Neural crest cell (in vitro differentiated cells): ENCODE results near the gene METTL18. TPM values are rescaled to one million over a fixed set of nuclear protein-coding genes. Genes with fewer than 3 reads are reported as not detected.

Experiments used
- DNase-seq: peaks from one replicate; pipeline ENCODE4 v3.0.0; 2021; ENCODE audit warnings: low read depth, mixed read lengths, low spot score
- H3K27ac Mint-ChIP-seq: one replicate; pipeline ENCODE4 v1.8.0; 2021; ENCODE audit warnings: mild to moderate bottlenecking, mixed read lengths; ENCODE audit not compliant: unreplicated experiment
- H3K27me3 Mint-ChIP-seq: 2 replicates; pipeline ENCODE4 v1.8.0; 2021; ENCODE audit warnings: low read depth, mild to moderate bottlenecking, mixed read lengths
- H3K36me3 Mint-ChIP-seq: 2 replicates; pipeline ENCODE4 v1.8.0; 2021; ENCODE audit warnings: low read depth, mild to moderate bottlenecking, mixed read lengths
- H3K4me1 Mint-ChIP-seq: 2 replicates; pipeline ENCODE4 v1.8.0; 2021; ENCODE audit warnings: mixed read lengths
- H3K4me3 Mint-ChIP-seq: one replicate; pipeline ENCODE4 v1.8.0; 2021; ENCODE audit warnings: mild to moderate bottlenecking, mixed read lengths
- H3K9me3 Mint-ChIP-seq: 2 replicates; pipeline ENCODE4 v1.8.0; 2021; ENCODE audit warnings: mixed read lengths
- total RNA-seq: library from RNA; stranded (reverse); gene quantifications from 2 replicates; pipeline ENCODE4 v1.2.1, GENCODE V29; 2021
- TF ChIP-seq, protein P1 (sequence below): fragments of 200-600 bp; sonication (generic); conservative IDR thresholded peaks from 2 replicates; pipeline ENCODE4 v1.5.0; 2021; ENCODE audit warnings: antibody characterized with exemption, mild to moderate bottlenecking

Gene METTL18
- total RNA-seq, 1 donor from 2014 or later: 10.0 TPM

DNA sequence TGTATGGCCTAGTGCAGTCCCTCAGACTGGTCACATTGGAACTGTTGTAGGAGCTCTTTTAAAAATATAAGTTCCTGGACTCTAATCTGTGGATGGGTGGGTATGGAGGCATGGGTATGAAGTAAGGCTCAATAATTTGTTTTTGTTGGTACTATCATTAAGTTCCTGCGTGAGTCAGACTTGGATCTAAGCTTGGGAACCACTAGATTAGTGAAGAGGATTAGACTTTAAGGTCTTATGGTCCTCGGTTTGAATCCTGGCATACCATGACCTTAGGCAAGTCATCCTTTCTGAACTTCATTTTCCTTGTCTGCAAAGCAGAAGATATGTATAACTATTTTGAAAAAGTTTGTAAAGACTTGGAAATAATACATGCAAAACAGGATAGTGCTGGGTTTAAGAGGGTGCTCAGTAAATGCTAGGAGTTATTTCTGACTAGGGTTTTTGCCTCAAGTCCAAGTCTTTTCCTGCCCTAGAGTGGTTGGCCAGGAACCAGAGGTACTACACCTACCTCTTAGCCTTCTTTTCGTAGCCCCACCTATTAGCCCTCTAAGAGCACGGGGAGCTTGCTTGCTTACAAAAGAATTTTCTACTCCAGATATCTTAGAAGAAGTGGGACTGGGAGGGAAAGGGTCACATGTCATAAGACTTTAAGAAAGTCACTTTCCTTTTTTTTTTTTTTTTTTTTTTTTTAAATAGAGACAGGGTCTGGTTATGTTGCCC is 38.6 kb upstream of the METTL18 start:
- no peak overlapping the region for H3K27ac Mint-ChIP-seq
- H3K4me3 Mint-ChIP-seq: no peak overlapping the region
- no peak for DNase-seq
- H3K9me3 Mint-ChIP-seq: no peaks in the 10 kb centered on the region
- no peaks in the 10 kb centered on the region for H3K27me3 Mint-ChIP-seq
- TF ChIP-seq, protein P1, sequence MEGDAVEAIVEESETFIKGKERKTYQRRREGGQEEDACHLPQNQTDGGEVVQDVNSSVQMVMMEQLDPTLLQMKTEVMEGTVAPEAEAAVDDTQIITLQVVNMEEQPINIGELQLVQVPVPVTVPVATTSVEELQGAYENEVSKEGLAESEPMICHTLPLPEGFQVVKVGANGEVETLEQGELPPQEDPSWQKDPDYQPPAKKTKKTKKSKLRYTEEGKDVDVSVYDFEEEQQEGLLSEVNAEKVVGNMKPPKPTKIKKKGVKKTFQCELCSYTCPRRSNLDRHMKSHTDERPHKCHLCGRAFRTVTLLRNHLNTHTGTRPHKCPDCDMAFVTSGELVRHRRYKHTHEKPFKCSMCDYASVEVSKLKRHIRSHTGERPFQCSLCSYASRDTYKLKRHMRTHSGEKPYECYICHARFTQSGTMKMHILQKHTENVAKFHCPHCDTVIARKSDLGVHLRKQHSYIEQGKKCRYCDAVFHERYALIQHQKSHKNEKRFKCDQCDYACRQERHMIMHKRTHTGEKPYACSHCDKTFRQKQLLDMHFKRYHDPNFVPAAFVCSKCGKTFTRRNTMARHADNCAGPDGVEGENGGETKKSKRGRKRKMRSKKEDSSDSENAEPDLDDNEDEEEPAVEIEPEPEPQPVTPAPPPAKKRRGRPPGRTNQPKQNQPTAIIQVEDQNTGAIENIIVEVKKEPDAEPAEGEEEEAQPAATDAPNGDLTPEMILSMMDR: no peak
- H3K4me1 Mint-ChIP-seq: no peaks in the 10 kb centered on the region
- peaks cover 23% of the 10 kb centered on the region for H3K36me3 Mint-ChIP-seq

DNA sequence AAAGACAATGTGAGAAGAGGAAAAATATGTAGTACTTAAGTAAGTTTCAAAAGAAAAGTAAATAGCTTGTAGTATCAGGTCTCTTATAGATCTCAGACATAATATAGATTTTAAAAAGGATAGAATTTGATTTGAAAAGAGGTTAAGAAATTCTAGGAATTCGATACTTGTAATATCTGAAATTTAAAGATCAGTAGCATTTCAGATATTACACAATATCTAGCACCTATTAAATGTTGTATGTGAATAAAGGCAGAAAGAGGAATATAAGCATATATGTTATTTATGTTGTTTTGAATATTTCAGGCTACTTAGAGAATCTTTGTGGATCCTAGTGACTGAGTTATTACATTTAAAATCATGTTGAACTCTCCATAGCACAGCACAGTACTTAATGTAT is 35.0 kb upstream of the METTL18 start:
- TF ChIP-seq, protein P1: no peak
- no peak for DNase-seq
- Mint-ChIP-seq H3K4me3 (no peak overlapping the region), H3K36me3 (peaks cover 17% of the 10 kb centered on the region), H3K27me3 (no peaks in the 10 kb centered on the region), H3K27ac (no peak overlapping the region), H3K4me1 (no peaks in the 10 kb centered on the region), H3K9me3 (no peaks in the 10 kb centered on the region)

DNA sequence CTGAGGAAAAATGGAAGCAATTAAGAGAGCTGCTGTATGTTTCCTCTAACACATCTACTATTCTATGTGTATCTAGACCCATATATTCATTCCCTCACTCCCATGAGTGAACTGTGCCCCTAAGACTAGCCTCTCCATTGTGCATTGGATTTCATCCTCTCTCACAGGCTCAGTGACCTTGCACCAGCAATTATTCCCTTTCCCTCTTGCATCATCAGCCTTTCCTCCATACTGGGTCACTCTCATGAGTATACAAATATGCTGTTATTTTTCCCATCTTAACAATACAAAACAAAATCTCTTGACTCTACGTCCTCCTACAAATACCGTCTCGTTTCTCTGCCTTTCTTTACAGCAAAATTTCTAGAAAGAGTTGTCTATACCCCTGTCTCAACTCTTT is 29.4 kb upstream of the METTL18 start:
- Mint-ChIP-seq H3K27me3 (no peaks in the 10 kb centered on the region), H3K9me3 (no peaks in the 10 kb centered on the region), H3K36me3 (peaks cover 17% of the 10 kb centered on the region), H3K27ac (no peak overlapping the region), H3K4me3 (no peak overlapping the region), H3K4me1 (no peaks in the 10 kb centered on the region)
- TF ChIP-seq, protein P1: no peak
- no peak for DNase-seq

DNA sequence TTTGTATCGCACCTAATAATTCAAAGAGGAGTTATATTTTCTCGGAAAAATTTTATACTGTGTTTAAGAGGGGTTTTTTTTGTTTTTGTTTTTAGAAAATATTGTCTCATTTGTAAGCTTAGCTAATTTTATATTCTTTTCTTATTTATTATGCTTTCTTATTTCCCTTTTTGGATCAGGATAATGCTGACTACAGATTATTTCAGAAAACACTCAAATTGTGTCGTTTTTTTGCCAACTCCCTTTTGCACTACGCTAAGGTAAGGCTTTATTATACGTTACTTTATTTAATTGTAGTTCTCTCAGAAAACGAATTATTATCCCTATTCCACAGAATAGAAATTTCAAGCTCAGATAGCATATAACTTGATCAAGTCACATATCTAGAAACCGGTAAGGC is 26.8 kb upstream of the METTL18 start:
- TF ChIP-seq, protein P1: no peak

DNA sequence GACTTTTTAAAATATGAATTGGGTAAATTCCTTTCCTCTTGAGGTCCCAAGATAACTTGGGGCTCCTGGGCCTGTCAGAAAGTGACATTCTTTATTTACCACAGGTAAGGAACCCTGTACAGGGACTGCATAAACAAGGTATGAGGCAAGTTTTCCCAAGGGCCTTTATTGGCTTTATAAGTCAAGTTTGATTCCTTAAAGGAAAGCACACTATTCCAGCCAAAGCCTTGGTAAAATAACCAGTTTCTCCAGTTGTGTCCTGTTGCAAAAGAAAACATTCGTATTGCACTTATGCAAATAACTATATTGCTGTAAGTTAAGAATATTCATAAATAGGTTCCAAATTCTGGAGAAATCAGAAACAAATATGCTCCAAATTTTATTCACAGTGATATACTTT is 21.9 kb upstream of the METTL18 start:
- Mint-ChIP-seq H3K4me1 (no peaks in the 10 kb centered on the region), H3K9me3 (peaks cover 11% of the 10 kb centered on the region), H3K36me3 (peaks cover 36% of the 10 kb centered on the region), H3K27ac (no peak overlapping the region), H3K27me3 (no peaks in the 10 kb centered on the region), H3K4me3 (no peak overlapping the region)
- TF ChIP-seq, protein P1: no peak
- no peak for DNase-seq

More for the DNA sequence above, 26.8 kb upstream of the METTL18 start:
- Mint-ChIP-seq H3K36me3 (peaks cover 22% of the 10 kb centered on the region), H3K4me3 (no peak overlapping the region), H3K27ac (no peak overlapping the region), H3K4me1 (no peaks in the 10 kb centered on the region), H3K9me3 (peaks cover 3% of the 10 kb centered on the region), H3K27me3 (no peaks in the 10 kb centered on the region)
- DNase-seq: no peak
